DOHH2 (cell line): ENCODE data around the gene SNX30.

Experiments used
- H3F3A ChIP-seq: fragments of 200-600 bp; sonication (generic), shearing (Covaris generic); 2 replicates; pipeline ENCODE4 v1.6.0; 2016; ENCODE audit warnings: antibody characterized with exemption, mild to moderate bottlenecking; ENCODE audit not compliant: control insufficient read depth, insufficient read depth
- H3K27ac ChIP-seq: fragments of 200-600 bp; sonication (generic); 2 replicates; pipeline ENCODE4 v1.5.1; 2014; ENCODE audit warnings: low read depth, mild to moderate bottlenecking, low read length, moderate library complexity
- H3K27me3 ChIP-seq: fragments of 200-600 bp; sonication (generic); 2 replicates; pipeline ENCODE4 v1.6.1; 2014; ENCODE audit warnings: mild to moderate bottlenecking, low read length, mixed read lengths; ENCODE audit not compliant: control insufficient read depth
- H3K36me3 ChIP-seq: fragments of 200-600 bp; sonication (generic); 2 replicates; pipeline ENCODE4 v1.6.1; 2014; ENCODE audit warnings: mild to moderate bottlenecking, low read length, moderate library complexity, mixed read lengths; ENCODE audit not compliant: control insufficient read depth
- H3K4me1 ChIP-seq: fragments of 200-600 bp; sonication (generic); 2 replicates; pipeline ENCODE4 v1.6.1; 2014; ENCODE audit warnings: mild to moderate bottlenecking, low read length, mixed read lengths; ENCODE audit not compliant: control insufficient read depth
- H3K4me2 ChIP-seq: fragments of 200-600 bp; sonication (generic); 2 replicates; pipeline ENCODE4 v1.6.0; 2014; ENCODE audit warnings: mild to moderate bottlenecking, low read length, moderate library complexity
- H3K4me3 ChIP-seq: fragments of 200-600 bp; sonication (generic); 2 replicates; pipeline ENCODE4 v1.5.1; 2014; ENCODE audit warnings: mild to moderate bottlenecking, low read length, mixed read lengths
- H3K79me2 ChIP-seq: fragments of 200-600 bp; sonication (generic); 2 replicates; pipeline ENCODE4 v1.6.1; 2014; ENCODE audit warnings: mild to moderate bottlenecking, low read length, mixed read lengths; ENCODE audit not compliant: control insufficient read depth
- H3K9me2 ChIP-seq: fragments of 200-600 bp; sonication (generic); replicated peaks from 2 replicates; pipeline ENCODE4 v1.6.1; 2014; ENCODE audit warnings: mild to moderate bottlenecking, low read length, mixed read lengths; ENCODE audit not compliant: control insufficient read depth
- H3K9me3 ChIP-seq: fragments of 200-600 bp; sonication (generic); 2 replicates; pipeline ENCODE4 v1.6.1; 2014; ENCODE audit warnings: antibody characterized with exemption, low read length, mixed read lengths; ENCODE audit not compliant: control insufficient read depth, insufficient read depth
- H4K20me1 ChIP-seq: fragments of 200-600 bp; sonication (generic); 2 replicates; pipeline ENCODE4 v1.6.0; 2014; ENCODE audit warnings: low read depth, mild to moderate bottlenecking, antibody characterized with exemption, low read length, moderate library complexity; ENCODE audit not compliant: control insufficient read depth, insufficient read depth
- EZH2phosphoT487 ChIP-seq: fragments of 200-600 bp; sonication (generic); IDR thresholded peaks from 2 replicates; pipeline ENCODE4 v1.6.1; 2017; ENCODE audit warnings: borderline replicate concordance, mild to moderate bottlenecking, antibody characterized with exemption, low read length, moderate library complexity, mixed read lengths
- TF ChIP-seq, protein P1 (sequence below): fragments of 200-600 bp; sonication (generic); IDR thresholded peaks from one replicate; pipeline ENCODE4 v1.5.1; 2014; ENCODE audit warnings: antibody characterized with exemption, mild to moderate bottlenecking, low read depth, low read length; ENCODE audit not compliant: poor library complexity, severe bottlenecking

SNX30 gene

DNA sequence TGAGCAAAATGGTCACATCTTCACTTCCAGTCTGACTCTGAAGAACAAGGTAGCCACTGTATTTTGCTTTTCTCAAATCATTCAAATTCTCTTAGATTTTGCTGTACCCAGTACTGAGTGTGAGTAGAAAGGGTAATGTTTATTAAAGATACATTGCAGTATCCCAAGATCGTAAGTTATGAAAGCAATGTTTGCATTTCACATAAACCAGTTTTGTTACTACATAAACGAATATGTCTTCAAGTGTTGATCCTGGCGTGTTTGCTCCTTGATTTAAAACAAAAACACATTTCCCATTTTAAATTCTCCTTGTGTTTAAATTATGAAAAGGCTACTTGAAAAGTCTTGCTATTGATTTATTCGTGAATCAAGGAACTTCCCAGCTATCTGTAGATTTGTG lies 22.0 kb downstream of the SNX30 start:
- no peak overlapping the region for H3K4me3 ChIP-seq
- peaks cover 42% of the 10 kb centered on the region for H3K4me1 ChIP-seq
- H3K79me2 ChIP-seq = peaks cover 73% of the 10 kb centered on the region
- no peak for TF ChIP-seq EZH2phosphoT487
- TF ChIP-seq, protein P1, sequence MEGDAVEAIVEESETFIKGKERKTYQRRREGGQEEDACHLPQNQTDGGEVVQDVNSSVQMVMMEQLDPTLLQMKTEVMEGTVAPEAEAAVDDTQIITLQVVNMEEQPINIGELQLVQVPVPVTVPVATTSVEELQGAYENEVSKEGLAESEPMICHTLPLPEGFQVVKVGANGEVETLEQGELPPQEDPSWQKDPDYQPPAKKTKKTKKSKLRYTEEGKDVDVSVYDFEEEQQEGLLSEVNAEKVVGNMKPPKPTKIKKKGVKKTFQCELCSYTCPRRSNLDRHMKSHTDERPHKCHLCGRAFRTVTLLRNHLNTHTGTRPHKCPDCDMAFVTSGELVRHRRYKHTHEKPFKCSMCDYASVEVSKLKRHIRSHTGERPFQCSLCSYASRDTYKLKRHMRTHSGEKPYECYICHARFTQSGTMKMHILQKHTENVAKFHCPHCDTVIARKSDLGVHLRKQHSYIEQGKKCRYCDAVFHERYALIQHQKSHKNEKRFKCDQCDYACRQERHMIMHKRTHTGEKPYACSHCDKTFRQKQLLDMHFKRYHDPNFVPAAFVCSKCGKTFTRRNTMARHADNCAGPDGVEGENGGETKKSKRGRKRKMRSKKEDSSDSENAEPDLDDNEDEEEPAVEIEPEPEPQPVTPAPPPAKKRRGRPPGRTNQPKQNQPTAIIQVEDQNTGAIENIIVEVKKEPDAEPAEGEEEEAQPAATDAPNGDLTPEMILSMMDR = no peak
- peaks cover 5% of the 10 kb centered on the region; the same call in 1 of the 2 replicates for H3K36me3 ChIP-seq
- H3K9me2 ChIP-seq = no peaks in the 10 kb centered on the region
- no peak overlapping the region for H3K27ac ChIP-seq
- peaks cover 5% of the 10 kb centered on the region; the same call in 1 of the 2 replicates for H3F3A ChIP-seq
- H4K20me1 ChIP-seq = peaks cover 4% of the 10 kb centered on the region; the same call in 1 of the 2 replicates
- no peaks in the 10 kb centered on the region for H3K27me3 ChIP-seq
- H3K9me3 ChIP-seq = no peaks in the 10 kb centered on the region
- H3K4me2 ChIP-seq = peak overlapping the region; percentile 41; the same call in 1 of the 2 replicates

DNA sequence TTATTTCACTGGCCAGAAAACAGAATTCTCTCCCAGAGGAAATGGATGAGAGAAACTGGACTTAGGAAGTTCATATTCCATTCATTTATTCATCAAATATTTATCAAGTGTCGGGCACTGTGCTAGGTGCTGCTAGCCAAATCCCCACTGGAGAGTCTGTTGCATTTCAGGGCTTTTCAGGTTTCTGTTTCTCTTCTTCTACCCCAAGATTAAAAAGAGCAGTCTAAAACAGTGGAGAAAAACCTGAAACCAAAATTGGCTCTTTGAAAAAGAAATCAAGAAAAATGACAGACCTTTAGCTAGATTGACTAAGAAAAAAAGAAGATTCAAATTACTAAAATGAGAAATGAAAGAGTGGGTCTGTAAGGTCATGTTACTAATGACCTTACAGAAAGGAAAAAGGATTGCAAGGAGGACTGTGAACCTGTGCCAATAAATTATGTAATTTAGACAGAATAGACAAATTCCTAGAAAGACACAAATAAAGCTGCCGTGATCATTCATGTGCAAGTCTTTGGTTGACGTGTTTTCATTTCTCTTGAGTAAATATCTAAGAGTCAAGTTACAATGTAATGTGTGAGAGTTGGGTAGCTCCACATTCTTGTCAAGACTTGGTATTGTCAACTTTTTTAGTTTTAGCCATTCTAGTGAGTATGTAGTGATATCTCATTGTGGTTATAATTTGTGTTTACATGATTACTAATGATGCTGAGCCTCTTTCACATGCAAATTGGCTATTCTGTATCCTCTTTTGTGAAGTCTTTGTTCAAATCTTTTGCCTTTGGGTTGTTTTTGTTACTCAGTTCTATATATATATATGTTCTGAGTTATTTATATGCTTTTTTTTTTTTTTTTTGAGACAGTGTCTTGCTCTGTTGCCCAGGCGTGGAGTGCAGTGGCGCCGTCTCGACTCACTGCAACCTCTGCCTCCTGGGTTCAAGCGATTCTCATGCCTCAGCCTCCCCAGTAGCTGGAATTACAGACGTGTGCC lies 23.7 kb downstream of the SNX30 start:
- H3K4me3 ChIP-seq = peak overlapping the region; percentile 50
- peaks cover 76% of the 10 kb centered on the region for H3K79me2 ChIP-seq
- TF ChIP-seq, protein P1 = no peak
- TF ChIP-seq EZH2phosphoT487 = no peak
- no peaks in the 10 kb centered on the region for H3K36me3 ChIP-seq
- H4K20me1 ChIP-seq = peaks cover 4% of the 10 kb centered on the region; the same call in 1 of the 2 replicates
- 0 out of 2 replicates have a peak overlapping the region, but pooled peaks have one; percentile 5 for H3K27ac ChIP-seq
- no peaks in the 10 kb centered on the region for H3K9me2 ChIP-seq
- peaks cover 42% of the 10 kb centered on the region for H3K4me1 ChIP-seq
- H3K27me3 ChIP-seq = no peaks in the 10 kb centered on the region
- H3K9me3 ChIP-seq = no peaks in the 10 kb centered on the region
- H3K4me2 ChIP-seq = peak overlapping the region; percentile 67
- peaks cover 5% of the 10 kb centered on the region; the same call in 1 of the 2 replicates for H3F3A ChIP-seq

DNA sequence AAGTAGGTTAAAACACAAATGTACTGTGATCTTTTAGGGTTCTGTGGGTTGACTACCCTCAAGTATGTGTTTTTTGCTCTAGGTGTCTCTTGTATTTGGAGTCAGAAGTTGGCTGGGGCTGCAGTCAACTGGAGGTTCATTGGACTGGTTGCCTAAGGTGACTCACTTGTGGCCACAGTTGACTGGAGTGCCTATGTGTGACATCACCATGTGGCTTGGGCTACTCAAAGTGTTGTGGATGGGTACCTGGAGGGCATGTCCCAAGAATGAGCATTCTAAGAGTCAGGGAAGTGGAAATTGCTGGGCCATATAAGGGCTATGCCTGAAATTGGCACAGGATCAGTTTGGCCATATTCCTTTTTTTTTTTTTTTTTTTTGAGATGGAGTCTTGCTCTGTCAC lies 27.4 kb downstream of the SNX30 start:
- no peak for TF ChIP-seq EZH2phosphoT487
- TF ChIP-seq, protein P1 = no peak
- Histone ChIP-seq H3K27me3 (no peaks in the 10 kb centered on the region), H4K20me1 (peaks cover 2% of the 10 kb centered on the region; the same call in 1 of the 2 replicates), H3F3A (peaks cover 3% of the 10 kb centered on the region; the same call in 1 of the 2 replicates), H3K36me3 (no peaks in the 10 kb centered on the region), H3K27ac (no peak overlapping the region), H3K4me2 (no peak overlapping the region), H3K4me1 (peaks cover 22% of the 10 kb centered on the region), H3K9me2 (no peaks in the 10 kb centered on the region), H3K4me3 (no peak overlapping the region), H3K9me3 (no peaks in the 10 kb centered on the region), H3K79me2 (peaks cover 83% of the 10 kb centered on the region)
